Panc1 (cell line): ENCODE data around the gene PRXL2B.

Experiments used
- POLR2AphosphoS5 ChIP-seq: IDR thresholded peaks from 2 replicates; pipeline ENCODE4 v1.6.1; 2012; ENCODE audit warnings: mild to moderate bottlenecking, low read depth, low read length, moderate library complexity
- TF ChIP-seq, protein P1 (sequence below): fragments of 450-650 bp; IDR thresholded peaks from 2 replicates; pipeline ENCODE4 v1.5.1; 2017; ENCODE audit warnings: mild to moderate bottlenecking
- TF ChIP-seq, protein P2 (sequence below), 2 experiments: IDR thresholded peaks; 2 replicates each; pipeline ENCODE4 v1.6.1; 2011 to 2012; ENCODE audit warnings: low read depth in 2 of 2, control low read depth in 1 of 2, low read length in 1 of 2, mild to moderate bottlenecking in 1 of 2, moderate library complexity in 1 of 2; ENCODE audit not compliant: insufficient read depth in 1 of 2

DNA sequence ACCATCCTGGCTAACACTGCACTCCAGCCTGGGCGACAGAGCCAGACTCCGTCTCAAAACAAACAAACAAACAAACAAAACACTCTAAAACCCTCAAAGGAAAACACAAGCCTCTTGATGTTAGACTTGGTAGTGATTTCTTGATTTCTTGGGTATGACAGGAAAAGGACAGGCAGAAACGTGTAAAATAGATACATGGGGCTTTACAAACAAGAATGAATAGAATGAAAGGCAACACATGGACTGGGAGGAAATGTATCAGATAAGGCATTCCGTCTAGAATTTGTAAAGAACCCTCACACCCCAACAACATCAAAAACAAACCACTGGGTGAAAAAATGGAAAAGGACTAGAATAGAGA is 7.8 kb upstream of the PRXL2B start:
- TF ChIP-seq, protein P1, sequence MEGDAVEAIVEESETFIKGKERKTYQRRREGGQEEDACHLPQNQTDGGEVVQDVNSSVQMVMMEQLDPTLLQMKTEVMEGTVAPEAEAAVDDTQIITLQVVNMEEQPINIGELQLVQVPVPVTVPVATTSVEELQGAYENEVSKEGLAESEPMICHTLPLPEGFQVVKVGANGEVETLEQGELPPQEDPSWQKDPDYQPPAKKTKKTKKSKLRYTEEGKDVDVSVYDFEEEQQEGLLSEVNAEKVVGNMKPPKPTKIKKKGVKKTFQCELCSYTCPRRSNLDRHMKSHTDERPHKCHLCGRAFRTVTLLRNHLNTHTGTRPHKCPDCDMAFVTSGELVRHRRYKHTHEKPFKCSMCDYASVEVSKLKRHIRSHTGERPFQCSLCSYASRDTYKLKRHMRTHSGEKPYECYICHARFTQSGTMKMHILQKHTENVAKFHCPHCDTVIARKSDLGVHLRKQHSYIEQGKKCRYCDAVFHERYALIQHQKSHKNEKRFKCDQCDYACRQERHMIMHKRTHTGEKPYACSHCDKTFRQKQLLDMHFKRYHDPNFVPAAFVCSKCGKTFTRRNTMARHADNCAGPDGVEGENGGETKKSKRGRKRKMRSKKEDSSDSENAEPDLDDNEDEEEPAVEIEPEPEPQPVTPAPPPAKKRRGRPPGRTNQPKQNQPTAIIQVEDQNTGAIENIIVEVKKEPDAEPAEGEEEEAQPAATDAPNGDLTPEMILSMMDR, result no peak
- TF ChIP-seq, protein P2, sequence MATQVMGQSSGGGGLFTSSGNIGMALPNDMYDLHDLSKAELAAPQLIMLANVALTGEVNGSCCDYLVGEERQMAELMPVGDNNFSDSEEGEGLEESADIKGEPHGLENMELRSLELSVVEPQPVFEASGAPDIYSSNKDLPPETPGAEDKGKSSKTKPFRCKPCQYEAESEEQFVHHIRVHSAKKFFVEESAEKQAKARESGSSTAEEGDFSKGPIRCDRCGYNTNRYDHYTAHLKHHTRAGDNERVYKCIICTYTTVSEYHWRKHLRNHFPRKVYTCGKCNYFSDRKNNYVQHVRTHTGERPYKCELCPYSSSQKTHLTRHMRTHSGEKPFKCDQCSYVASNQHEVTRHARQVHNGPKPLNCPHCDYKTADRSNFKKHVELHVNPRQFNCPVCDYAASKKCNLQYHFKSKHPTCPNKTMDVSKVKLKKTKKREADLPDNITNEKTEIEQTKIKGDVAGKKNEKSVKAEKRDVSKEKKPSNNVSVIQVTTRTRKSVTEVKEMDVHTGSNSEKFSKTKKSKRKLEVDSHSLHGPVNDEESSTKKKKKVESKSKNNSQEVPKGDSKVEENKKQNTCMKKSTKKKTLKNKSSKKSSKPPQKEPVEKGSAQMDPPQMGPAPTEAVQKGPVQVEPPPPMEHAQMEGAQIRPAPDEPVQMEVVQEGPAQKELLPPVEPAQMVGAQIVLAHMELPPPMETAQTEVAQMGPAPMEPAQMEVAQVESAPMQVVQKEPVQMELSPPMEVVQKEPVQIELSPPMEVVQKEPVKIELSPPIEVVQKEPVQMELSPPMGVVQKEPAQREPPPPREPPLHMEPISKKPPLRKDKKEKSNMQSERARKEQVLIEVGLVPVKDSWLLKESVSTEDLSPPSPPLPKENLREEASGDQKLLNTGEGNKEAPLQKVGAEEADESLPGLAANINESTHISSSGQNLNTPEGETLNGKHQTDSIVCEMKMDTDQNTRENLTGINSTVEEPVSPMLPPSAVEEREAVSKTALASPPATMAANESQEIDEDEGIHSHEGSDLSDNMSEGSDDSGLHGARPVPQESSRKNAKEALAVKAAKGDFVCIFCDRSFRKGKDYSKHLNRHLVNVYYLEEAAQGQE (IDR thresholded peaks at IDR 0.05; ENCODE audit: insufficient read depth in 1 of 2, low read depth in 2 of 2, low read length in 1 of 2), result no peak
- TF ChIP-seq POLR2AphosphoS5, result no peak
